Esophagus squamous epithelium (tissue), 5 donors: Measurements from ENCODE around the gene MRO. TPM values are rescaled to one million over a fixed set of nuclear protein-coding genes. Genes with fewer than 3 reads are reported as not detected.

Experiments
- DNase-seq: peaks from one replicate; lab custom pipeline; 2025; lab: John Stamatoyannopoulos, UW
- H3K27ac ChIP-seq, 4 donors: fragments of 200-600 bp; sonication (generic); one replicate each; pipeline ENCODE4 v1.5.1; 2016 to 2019; ENCODE audit warnings: mild to moderate bottlenecking in 1 of 4
- H3K27me3 ChIP-seq, 4 donors: fragments of 200-600 bp; sonication (generic); 1 replicate in 3 of 4; 2 replicates in 1 of 4; pipeline versions ENCODE4 v1.5.1 to v1.6.0; 2017 to 2021; ENCODE audit warnings: antibody characterized with exemption in 1 of 4
- H3K36me3 ChIP-seq, 3 donors: fragments of 200-600 bp; sonication (generic); one replicate each; pipeline ENCODE4 v1.5.1; 2016 to 2019
- H3K4me1 ChIP-seq, 3 donors: fragments of 200-600 bp; sonication (generic); one replicate each; pipeline ENCODE4 v1.5.1; 2017 to 2019
- H3K4me3 ChIP-seq, 4 donors: fragments of 200-600 bp; sonication (generic); 1 replicate in 3 of 4; 2 replicates in 1 of 4; pipeline ENCODE4 v1.5.1; 2016 to 2019; ENCODE audit warnings: mild to moderate bottlenecking in 2 of 4, moderate library complexity in 1 of 4
- H3K9me3 ChIP-seq, 3 donors: fragments of 200-600 bp; sonication (generic); one replicate each; pipeline ENCODE4 v1.5.1; 2016 to 2019
- CTCF ChIP-seq, 6 experiments: fragments of 450-650 bp in 4 of 6; fragments of 200-600 bp in 2 of 6; sonication (generic) in 2 of 6; IDR thresholded peaks; one replicate each; pipeline ENCODE4 v1.5.1; 2016 to 2019; ENCODE audit warnings: antibody characterized with exemption in 6 of 6, mild to moderate bottlenecking in 4 of 6, moderate library complexity in 4 of 6
- POLR2A ChIP-seq, 4 donors: fragments of 450-650 bp; IDR thresholded peaks; one replicate each; pipeline ENCODE4 v1.6.1; 2017; ENCODE audit warnings: antibody characterized with exemption in 4 of 4, mild to moderate bottlenecking in 4 of 4, moderate library complexity in 3 of 4
- WGBS, 2 donors: methylation state at CpG; one replicate each; pipeline ENCODE4 v1.1.5; 2018; 5-methylcytosine and 5-hydroxymethylcytosine counted together
- intact Hi-C: fragments of 100-400 bp; cut with DNase I; formaldehyde crosslinking; loops from one replicate; pipeline ENCODE4 v1.15.0; 2022
- total RNA-seq, 4 donors: library from RNA; depleted of rRNA; stranded (reverse); fragments of >200 nt; gene quantifications; one replicate each; pipeline ENCODE4 v1.1.0, GENCODE V29; 2016
- donor health status: DM: yes; HTN: yes; CAD: no.

Gene MRO
- total RNA-seq, 4 donors from 2014 or later, result 0.13 to 1.7 (median 0.83) TPM

GRCh38 chr18:50749945-50750344 lies 69.9 kb downstream of the MRO start:
- no peak for DNase-seq
- peaks cover 0 to 33% (median 0%) of the 10 kb centered on the region in 4 donors for H3K27me3 ChIP-seq
- WGBS, 2 donors, result 32 to 36% methylated on average over 3 to 4 of the region's 4 CpGs
- no peak overlapping the region for H3K4me3 ChIP-seq
- H3K27ac ChIP-seq, result no peak overlapping the region
- H3K36me3 ChIP-seq, result no peaks in the 10 kb centered on the region
- H3K9me3 ChIP-seq, result no peaks in the 10 kb centered on the region
- no peak for TF ChIP-seq CTCF (IDR thresholded peaks at IDR 0.05)
- no peak for TF ChIP-seq POLR2A (IDR thresholded peaks at IDR 0.05)
- H3K4me1 ChIP-seq, result no peaks in the 10 kb centered on the region
- intact Hi-C loops, result no loop called here

GRCh38 chr18:50749421-50749820 lies 70.4 kb downstream of the MRO start:
- H3K9me3 ChIP-seq, result no peaks in the 10 kb centered on the region
- TF ChIP-seq CTCF (IDR thresholded peaks at IDR 0.05) (no peak), POLR2A (IDR thresholded peaks at IDR 0.05) (no peak)
- peaks cover 0 to 29% (median 0%) of the 10 kb centered on the region in 4 donors for H3K27me3 ChIP-seq
- no peak overlapping the region for H3K27ac ChIP-seq
- H3K4me1 ChIP-seq, result no peaks in the 10 kb centered on the region
- intact Hi-C loops, result no loop called here
- no peak for DNase-seq
- 79 to 86% methylated on average over 4 to 5 of the region's 5 CpGs for WGBS, 2 donors
- H3K4me3 ChIP-seq, result no peak overlapping the region
- H3K36me3 ChIP-seq, result no peaks in the 10 kb centered on the region

DNA sequence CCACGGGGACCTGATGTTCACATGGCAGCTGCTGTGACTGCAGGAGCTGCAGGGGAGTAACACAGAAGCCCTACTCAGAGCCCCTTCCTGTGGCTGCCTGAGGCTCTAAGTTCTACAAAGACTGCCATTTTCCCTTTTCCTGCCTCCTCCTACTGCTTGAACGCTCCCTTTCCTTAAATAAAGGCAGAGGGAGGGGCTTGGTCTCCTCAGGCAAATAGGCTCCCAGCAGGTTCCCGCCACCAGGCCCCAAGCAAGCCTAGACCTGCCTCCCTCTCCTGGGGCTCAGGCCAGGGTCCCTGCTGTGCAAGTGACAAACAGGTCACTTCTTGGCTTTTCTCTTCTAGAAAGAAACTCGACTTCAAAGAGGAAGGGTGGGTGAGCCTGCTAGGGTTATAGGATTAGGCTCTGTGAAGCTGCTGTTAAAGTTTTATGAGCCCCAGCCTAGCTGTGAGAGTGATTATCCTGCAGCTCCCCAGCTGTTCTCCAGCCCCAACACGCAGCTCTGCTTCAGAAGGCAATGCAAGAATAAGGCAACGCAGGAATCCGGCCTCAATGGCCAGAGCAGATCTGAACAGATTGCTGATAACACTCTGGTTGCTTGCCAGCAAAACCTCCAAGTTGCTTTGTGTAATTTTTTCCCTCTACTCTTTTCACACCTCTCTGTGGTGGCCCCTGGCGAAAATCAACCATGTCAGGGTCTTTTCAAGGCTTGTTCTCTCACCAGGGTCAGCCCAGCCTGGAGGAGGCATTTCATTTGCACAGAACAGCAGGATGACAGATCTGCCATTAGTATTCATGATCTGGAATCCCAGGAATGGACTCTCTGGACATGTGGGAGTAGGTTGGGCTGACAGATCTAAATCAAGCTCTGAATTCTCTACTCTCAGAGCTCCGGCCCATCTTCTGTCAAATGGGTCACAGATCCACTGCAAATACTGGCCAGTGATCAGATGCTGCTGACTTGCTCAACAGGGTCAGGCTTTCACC lies 71.3 kb downstream of the MRO start:
- Histone ChIP-seq H3K27ac (no peak overlapping the region), H3K4me3 (no peak overlapping the region), H3K4me1 (no peaks in the 10 kb centered on the region), H3K9me3 (no peaks in the 10 kb centered on the region), H3K27me3 (peaks cover 0 to 29% (median 0%) of the 10 kb centered on the region in 4 donors), H3K36me3 (no peaks in the 10 kb centered on the region)
- intact Hi-C loops, result no loop called here
- 49 to 52% methylated on average over 7 to 8 of the region's 9 CpGs for whole genome bisulfite sequencing, 2 donors
- no peak for DNase-seq
- TF ChIP-seq CTCF (IDR thresholded peaks at IDR 0.05) (no peak), POLR2A (IDR thresholded peaks at IDR 0.05) (no peak)

DNA sequence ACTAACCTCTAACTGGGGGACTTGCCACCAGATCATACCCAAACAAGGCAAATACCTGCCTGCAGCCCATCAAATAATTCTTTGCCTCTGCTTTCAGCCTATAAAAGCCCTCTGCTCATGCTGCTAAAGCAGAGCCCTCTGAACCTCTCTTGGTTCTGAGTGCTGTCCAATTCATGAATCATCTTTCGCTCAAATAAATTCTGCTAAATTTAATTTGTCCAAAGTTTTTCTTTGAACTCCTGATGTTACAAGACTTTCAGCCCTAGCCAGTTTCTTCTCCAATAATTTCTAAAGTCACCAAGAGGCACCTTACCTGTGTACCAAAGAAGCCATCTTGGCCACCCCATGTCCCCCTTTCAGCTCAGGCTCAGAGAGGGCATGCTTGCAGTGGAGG lies 72.0 kb downstream of the MRO start:
- Histone ChIP-seq H3K27ac (no peak overlapping the region), H3K36me3 (no peaks in the 10 kb centered on the region), H3K4me3 (no peak overlapping the region), H3K9me3 (no peaks in the 10 kb centered on the region), H3K4me1 (no peaks in the 10 kb centered on the region), H3K27me3 (peaks cover 0 to 29% (median 0%) of the 10 kb centered on the region in 4 donors)
- intact Hi-C loops, result no loop called here
- TF ChIP-seq CTCF (IDR thresholded peaks at IDR 0.05), result no peak
- DNase-seq, result no peak
- WGBS, 2 donors, result 23 to 44% methylated on average over 1 of the region's 1 CpG

- Histone ChIP-seq H3K36me3 (no peaks in the 10 kb centered on the region), H3K9me3 (no peaks in the 10 kb centered on the region), H3K4me3 (no peak overlapping the region), H3K27ac (no peak overlapping the region), H3K4me1 (no peaks in the 10 kb centered on the region), H3K27me3 (peaks cover 0 to 24% (median 0%) of the 10 kb centered on the region in 4 donors)
- 53 to 54% methylated on average over 5 of the region's 5 CpGs for WGBS, 2 donors
- no peak for DNase-seq
- intact Hi-C loops, result no loop called here
- TF ChIP-seq CTCF (IDR thresholded peaks at IDR 0.05) (no peak), POLR2A (IDR thresholded peaks at IDR 0.05) (no peak)
Measured at GRCh38 chr18:50745945-50746344, 73.9 kb downstream of the MRO start.
